CD4-positive, alpha-beta memory T cell (primary cell): ENCODE data around the gene OR4M1. TPM values are rescaled to one million over a fixed set of nuclear protein-coding genes. Genes with fewer than 3 reads are reported as not detected.
"Not testable (repeated sequence)": the region's sequence is repeated elsewhere in the genome, so short reads cannot be mapped to it uniquely, and the experiment has no call there.

Experiments used
- CTCF ChIA-PET: fragments of 350-600 bp; sonication (Branson Sonifier 250); formaldehyde crosslinking; loops from one replicate; lab custom pipeline; 2021; ENCODE audit warnings: inconsistent platforms; ENCODE audit not compliant: partially characterized antibody; lab: Charles Lee
- POLR2A ChIA-PET: fragments of 350-600 bp; sonication (Branson Sonifier 250); formaldehyde crosslinking; loops from one replicate; lab custom pipeline; 2021; ENCODE audit not compliant: partially characterized antibody; lab: Charles Lee
- DNase-seq, 5 donors: peaks; one replicate each; pipeline versions ENCODE4 v3.0.0 to v3.0.0-alpha.2; 2020 to 2022; ENCODE audit warnings: mixed read lengths in 1 of 5
- H3K27ac ChIP-seq: one replicate; pipeline ENCODE4 v1.7.0; 2013; ENCODE audit warnings: low read depth, low read length
- H3K27me3 ChIP-seq: 2 replicates; pipeline ENCODE4 v1.7.0; 2013; ENCODE audit warnings: mild to moderate bottlenecking, low read length, moderate library complexity; ENCODE audit not compliant: insufficient read depth
- H3K36me3 ChIP-seq: 2 replicates; pipeline ENCODE4 v1.7.0; 2013; ENCODE audit warnings: mild to moderate bottlenecking, low read length, moderate library complexity; ENCODE audit not compliant: insufficient read depth
- H3K4me1 ChIP-seq: 2 replicates; pipeline ENCODE4 v1.7.0; 2013; ENCODE audit warnings: mild to moderate bottlenecking, low read length, moderate library complexity; ENCODE audit not compliant: insufficient read depth
- H3K4me3 ChIP-seq, 2 donors: one replicate each; pipeline ENCODE4 v1.7.0; 2013; ENCODE audit warnings: low read length in 2 of 2, mild to moderate bottlenecking in 1 of 2
- H3K9me3 ChIP-seq, 2 donors: one replicate each; pipeline ENCODE4 v1.7.0; 2013; ENCODE audit warnings: low read length in 2 of 2, control low read depth in 1 of 2; ENCODE audit not compliant: control insufficient read depth in 1 of 2
- H3K27ac Mint-ChIP-seq, 7 donors: one replicate each; pipeline ENCODE4 v1.8.0; 2020 to 2021; ENCODE audit warnings: mixed read lengths in 7 of 7, mild to moderate bottlenecking in 6 of 7, inconsistent platforms in 3 of 7, moderate library complexity in 3 of 7
- H3K27me3 Mint-ChIP-seq, 2 donors: one replicate each; pipeline ENCODE4 v1.8.0; 2020 to 2021; ENCODE audit warnings: mixed read lengths in 2 of 2
- H3K36me3 Mint-ChIP-seq, 2 donors: one replicate each; pipeline ENCODE4 v1.8.0; 2020 to 2021; ENCODE audit warnings: mixed read lengths in 2 of 2, inconsistent platforms in 1 of 2, mild to moderate bottlenecking in 1 of 2
- H3K4me1 Mint-ChIP-seq, 4 donors: one replicate each; pipeline ENCODE4 v1.8.0; 2020 to 2021; ENCODE audit warnings: mixed read lengths in 4 of 4, mild to moderate bottlenecking in 1 of 4
- H3K4me3 Mint-ChIP-seq, 8 donors: one replicate each; pipeline ENCODE4 v1.8.0; 2020 to 2021; ENCODE audit warnings: mixed read lengths in 8 of 8, mild to moderate bottlenecking in 7 of 8, moderate library complexity in 6 of 8, inconsistent platforms in 3 of 8
- H3K9me3 Mint-ChIP-seq, 8 donors: one replicate each; pipeline ENCODE4 v1.8.0; 2020 to 2021; ENCODE audit warnings: mixed read lengths in 8 of 8, mild to moderate bottlenecking in 5 of 8, inconsistent platforms in 3 of 8, moderate library complexity in 1 of 8
- intact Hi-C: fragments of 100-400 bp; cut with micrococcal nuclease; formaldehyde crosslinking; loops from one replicate; pipeline ENCODE4 v1.15.1; 2023
- polyA plus RNA-seq, 2 donors: library from polyadenylated mRNA; unstranded; fragments of 300-500 nt; fragmentation: Illumina TruSeq; gene quantifications; one replicate each; pipeline ENCODE4 v1.2.3, GENCODE V29; 2021
- total RNA-seq, 2 experiments: library from RNA; stranded (reverse); gene quantifications; one replicate each; pipeline ENCODE4 v1.2.3, GENCODE V29; 2021

Gene OR4M1
- total and polyA plus RNA-seq, 4 experiments from 2014 or later: not detected

DNA sequence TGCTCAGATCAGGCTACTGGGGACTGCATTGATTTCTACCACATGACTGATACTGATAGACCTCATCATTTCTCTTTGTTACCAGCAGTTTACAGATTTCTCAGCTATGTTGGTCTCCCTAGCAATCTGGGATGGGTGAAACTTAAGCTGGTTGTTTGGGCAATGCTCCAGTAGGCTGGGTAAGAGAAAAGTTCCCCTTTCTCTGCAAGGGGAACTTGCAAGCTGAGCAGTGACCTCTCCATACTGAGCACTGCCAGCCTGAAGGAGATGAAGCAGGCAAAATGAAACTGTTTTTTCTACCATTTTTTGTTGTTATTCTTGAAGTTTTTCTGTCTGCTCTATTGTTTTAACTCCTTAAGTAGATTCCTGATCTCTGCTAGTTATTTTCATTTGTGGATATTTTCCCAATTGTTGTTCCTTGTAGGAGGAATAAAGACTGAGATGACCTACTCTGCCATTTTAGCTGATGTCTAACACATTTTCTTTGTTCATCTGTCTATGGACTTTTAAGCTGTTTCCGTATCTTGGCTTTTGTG, 1.3 kb upstream of the OR4M1 start:
- Histone ChIP-seq H3K27me3 (no peaks in the 10 kb centered on the region), H3K4me3 (no peak overlapping the region), H3K4me1 (no peaks in the 10 kb centered on the region), H3K9me3 (no peaks in the 10 kb centered on the region), H3K36me3 (no peaks in the 10 kb centered on the region), H3K27ac (no peak overlapping the region)
- no peaks in the 10 kb centered on the region for H3K36me3 Mint-ChIP-seq
- intact Hi-C loops: no loop called here
- CTCF ChIA-PET: no interaction called here
- no peak overlapping the region for H3K4me3 Mint-ChIP-seq
- H3K27ac Mint-ChIP-seq: no peak overlapping the region
- DNase-seq: no peak
- H3K4me1 Mint-ChIP-seq: no peaks in the 10 kb centered on the region
- H3K9me3 Mint-ChIP-seq: peaks cover 0 to 16% (median 12%) of the 10 kb centered on the region in 8 donors
- POLR2A ChIA-PET: no interaction called here
- H3K27me3 Mint-ChIP-seq: no peaks in the 10 kb centered on the region

DNA sequence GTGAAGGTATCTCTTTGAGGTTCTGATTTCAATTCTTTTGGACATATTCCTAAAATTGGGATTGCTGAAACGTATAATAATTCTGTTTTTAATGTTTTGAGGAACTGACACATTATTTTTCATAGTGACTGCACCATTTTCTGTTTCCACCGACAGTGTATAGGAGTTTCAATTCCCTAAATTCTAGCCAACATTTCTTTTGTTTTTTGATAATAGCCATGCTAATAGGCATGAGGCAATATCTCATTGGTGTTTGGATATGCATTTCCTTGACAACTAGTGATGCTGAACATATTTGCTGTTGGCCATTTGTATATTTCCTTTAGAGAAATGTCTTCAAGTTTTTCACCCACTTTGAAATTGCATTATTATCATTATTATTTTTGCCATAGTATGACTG, 850 bp upstream of the OR4M1 start:
- H3K9me3 Mint-ChIP-seq: peaks cover 0 to 16% (median 12%) of the 10 kb centered on the region in 8 donors
- H3K4me1 Mint-ChIP-seq, H3K9me3 ChIP-seq, DNase-seq, H3K4me3 ChIP-seq, H3K27me3 ChIP-seq, H3K36me3 Mint-ChIP-seq, POLR2A ChIA-PET, H3K27me3 Mint-ChIP-seq, H3K4me3 Mint-ChIP-seq, CTCF ChIA-PET, H3K27ac Mint-ChIP-seq, H3K36me3 ChIP-seq, H3K4me1 ChIP-seq, intact Hi-C loops, H3K27ac ChIP-seq: not testable (repeated sequence)

DNA sequence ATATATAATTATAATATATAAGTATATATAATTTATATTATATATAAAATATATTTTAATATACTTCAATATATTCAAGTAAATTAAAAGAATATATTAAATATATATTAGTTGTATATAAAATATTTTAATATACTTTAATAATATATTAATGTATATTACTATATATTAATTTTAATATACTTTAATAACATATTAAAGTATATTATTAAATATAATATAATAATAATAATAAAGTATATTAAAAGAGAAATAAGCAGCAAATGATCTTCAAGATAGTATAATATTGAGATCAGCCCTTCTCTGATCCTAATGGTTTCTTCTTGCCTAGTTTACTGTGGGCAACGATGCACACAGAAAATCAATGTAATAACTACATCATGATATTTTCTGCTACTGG, 2.3 kb downstream of the OR4M1 start:
- no peak overlapping the region for H3K4me3 Mint-ChIP-seq
- Histone ChIP-seq H3K9me3 (no peaks in the 10 kb centered on the region), H3K27ac (no peak overlapping the region), H3K27me3 (no peaks in the 10 kb centered on the region), H3K36me3 (no peaks in the 10 kb centered on the region), H3K4me1 (no peaks in the 10 kb centered on the region), H3K4me3 (no peak overlapping the region)
- H3K27ac Mint-ChIP-seq: no peak overlapping the region
- intact Hi-C loops: no loop called here
- H3K9me3 Mint-ChIP-seq: peaks cover 0 to 18% (median 9%) of the 10 kb centered on the region in 8 donors
- ChIA-PET CTCF (no interaction called here), POLR2A (no interaction called here)
- no peaks in the 10 kb centered on the region for H3K4me1 Mint-ChIP-seq
- DNase-seq: no peak
- no peaks in the 10 kb centered on the region for H3K36me3 Mint-ChIP-seq
- no peaks in the 10 kb centered on the region for H3K27me3 Mint-ChIP-seq

DNA sequence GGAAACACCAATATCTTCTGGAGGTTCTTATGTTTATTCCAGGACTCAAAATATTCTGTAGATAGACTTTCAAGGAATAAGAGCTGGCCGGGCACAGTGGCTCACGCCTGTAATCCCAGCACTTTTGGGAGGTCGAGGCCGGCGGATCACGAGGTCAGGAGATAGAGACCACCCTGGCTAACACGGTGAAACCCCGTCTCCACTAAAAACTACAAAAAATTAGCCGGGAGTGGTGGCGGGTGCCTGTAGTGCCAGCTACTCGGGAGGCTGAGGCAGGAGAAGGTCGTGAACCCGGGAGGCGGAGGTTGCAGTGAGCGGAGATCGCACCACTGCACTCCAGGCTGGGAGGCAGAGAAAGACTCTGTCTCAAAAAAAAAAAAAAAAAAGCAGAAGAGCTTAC, 12.5 kb downstream of the OR4M1 start:
- H3K27me3 ChIP-seq, CTCF ChIA-PET, H3K4me3 Mint-ChIP-seq, H3K9me3 Mint-ChIP-seq, H3K27me3 Mint-ChIP-seq, H3K36me3 Mint-ChIP-seq, DNase-seq, H3K9me3 ChIP-seq, H3K27ac ChIP-seq, H3K27ac Mint-ChIP-seq, H3K4me1 Mint-ChIP-seq, intact Hi-C loops, H3K4me3 ChIP-seq, H3K36me3 ChIP-seq, POLR2A ChIA-PET, H3K4me1 ChIP-seq: not testable (repeated sequence)

DNA sequence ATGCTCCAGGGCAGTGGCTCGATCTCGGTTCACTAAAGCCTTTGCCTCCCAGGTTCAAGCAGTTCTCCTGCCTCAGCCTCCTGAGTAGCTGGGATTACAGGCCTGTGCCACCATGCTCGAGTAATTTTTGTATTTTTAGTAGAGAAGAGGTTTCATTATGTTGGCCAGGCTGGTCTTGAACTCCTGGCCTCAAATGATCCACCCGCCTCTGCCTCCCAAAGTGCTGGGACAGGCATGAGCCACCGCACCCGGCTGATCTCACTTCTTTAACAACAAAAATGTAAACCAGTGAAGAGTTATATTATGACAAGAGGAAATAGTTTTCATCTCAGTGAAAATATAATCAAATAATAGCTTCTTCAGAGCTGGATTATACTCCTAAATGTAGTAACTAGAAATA, 14.0 kb downstream of the OR4M1 start:
- H3K4me1 ChIP-seq, POLR2A ChIA-PET, H3K27me3 Mint-ChIP-seq, H3K9me3 Mint-ChIP-seq, intact Hi-C loops, H3K4me3 ChIP-seq, H3K4me1 Mint-ChIP-seq, H3K27me3 ChIP-seq, H3K4me3 Mint-ChIP-seq, H3K27ac Mint-ChIP-seq, H3K36me3 Mint-ChIP-seq, CTCF ChIA-PET, H3K36me3 ChIP-seq, DNase-seq, H3K9me3 ChIP-seq, H3K27ac ChIP-seq: not testable (repeated sequence)

DNA sequence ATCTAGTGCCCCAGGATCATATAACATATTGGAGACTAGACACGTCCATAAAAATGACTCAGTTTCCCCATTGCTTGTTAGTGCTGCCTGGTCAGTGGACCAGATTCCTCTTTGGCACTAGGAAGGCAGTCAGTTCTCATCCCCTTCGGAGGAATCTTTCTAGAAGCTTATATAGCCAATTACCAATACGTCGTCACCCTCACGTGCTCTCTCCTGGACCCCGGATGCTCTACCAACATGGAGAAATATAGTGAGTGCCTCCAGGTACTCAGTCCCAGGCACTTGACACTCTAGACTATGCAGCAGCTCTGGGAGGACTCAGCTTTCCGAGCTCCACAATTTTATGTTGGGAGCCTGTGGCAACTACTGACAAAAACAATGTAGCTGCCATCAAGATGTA, 14.8 kb downstream of the OR4M1 start:
- POLR2A ChIA-PET, H3K4me1 ChIP-seq, H3K27ac ChIP-seq, H3K27me3 Mint-ChIP-seq, CTCF ChIA-PET, DNase-seq, H3K4me3 ChIP-seq, intact Hi-C loops, H3K9me3 Mint-ChIP-seq, H3K9me3 ChIP-seq, H3K4me3 Mint-ChIP-seq, H3K27me3 ChIP-seq, H3K36me3 Mint-ChIP-seq, H3K4me1 Mint-ChIP-seq, H3K36me3 ChIP-seq, H3K27ac Mint-ChIP-seq: not testable (repeated sequence)

DNA sequence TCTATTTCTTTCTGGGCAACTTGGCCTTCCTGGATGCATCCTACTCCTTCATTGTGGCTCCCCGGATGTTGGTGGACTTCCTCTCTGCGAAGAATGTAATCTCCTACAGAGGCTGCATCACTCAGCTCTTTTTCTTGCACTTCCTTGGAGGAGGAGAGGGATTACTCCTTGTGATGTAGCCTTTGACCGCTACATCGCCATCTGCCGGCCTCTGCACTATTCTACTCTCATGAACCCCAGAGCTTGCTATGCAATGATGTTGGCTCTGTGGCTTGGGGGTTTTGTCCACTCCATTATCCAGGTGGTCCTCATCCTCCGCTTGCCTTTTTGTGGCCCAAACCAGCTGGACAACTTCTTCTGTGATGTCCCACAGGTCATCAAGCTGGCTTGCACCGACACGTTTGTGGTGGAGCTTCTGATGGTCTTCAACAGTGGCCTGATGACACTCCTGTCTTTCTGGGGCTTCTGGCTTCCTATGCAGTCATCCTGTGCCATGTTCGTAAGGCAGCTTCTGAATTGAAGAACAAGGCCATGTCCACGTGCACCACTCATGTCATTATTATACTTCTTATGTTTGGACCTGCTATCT, 23.3 kb downstream of the OR4M1 start:
- H3K27me3 Mint-ChIP-seq, H3K4me1 Mint-ChIP-seq, H3K9me3 Mint-ChIP-seq, CTCF ChIA-PET, H3K36me3 Mint-ChIP-seq, H3K4me3 Mint-ChIP-seq, H3K27ac ChIP-seq, DNase-seq, POLR2A ChIA-PET, H3K36me3 ChIP-seq, H3K4me1 ChIP-seq, H3K9me3 ChIP-seq, H3K27me3 ChIP-seq, H3K4me3 ChIP-seq, H3K27ac Mint-ChIP-seq, intact Hi-C loops: not testable (repeated sequence)

DNA sequence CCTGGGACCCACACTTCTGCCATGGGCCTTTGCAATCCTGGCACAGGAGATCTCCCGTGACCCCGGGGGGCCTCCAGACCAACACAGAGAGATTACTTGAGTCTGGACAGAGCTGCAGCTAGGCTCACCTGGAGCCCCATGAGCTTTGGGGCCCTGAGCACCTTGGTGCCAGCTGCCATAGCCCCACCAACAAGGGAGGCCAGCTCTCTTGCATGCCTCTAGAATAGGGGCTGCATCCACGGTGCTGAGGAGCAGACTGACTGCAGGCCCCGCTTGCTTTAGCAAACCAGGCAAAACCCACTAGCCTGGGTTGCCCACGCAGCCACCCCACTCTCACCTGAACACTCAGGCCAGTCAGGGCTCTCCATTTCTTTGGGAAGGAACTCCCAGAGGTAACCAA, 26.6 kb downstream of the OR4M1 start:
- Histone ChIP-seq H3K27me3 (no peaks in the 10 kb centered on the region), H3K36me3 (no peaks in the 10 kb centered on the region), H3K4me1 (no peaks in the 10 kb centered on the region), H3K27ac (no peak overlapping the region), H3K9me3 (no peaks in the 10 kb centered on the region), H3K4me3 (no peak overlapping the region)
- peaks cover 0 to 8% (median 2%) of the 10 kb centered on the region in 8 donors for H3K9me3 Mint-ChIP-seq
- H3K36me3 Mint-ChIP-seq: no peaks in the 10 kb centered on the region
- ChIA-PET CTCF (interaction anchor here (1.3 kb wide), 1 partner anchor 9 kb away, joined by 4 read pairs; no protein-coding TSS in a partner anchor), POLR2A (no interaction called here)
- no peaks in the 10 kb centered on the region for H3K27me3 Mint-ChIP-seq
- H3K27ac Mint-ChIP-seq: no peak overlapping the region
- H3K4me3 Mint-ChIP-seq: no peak overlapping the region
- no peaks in the 10 kb centered on the region for H3K4me1 Mint-ChIP-seq
- DNase-seq: no peak
- intact Hi-C loops: no loop called here
